ENCODE measurements around the gene IL1RAPL1.

- no peak for TF ChIP-seq TAF1 (IDR thresholded peaks at IDR 0.05; ENCODE audit: borderline replicate concordance, insufficient read depth, low read length)
- TF ChIP-seq REST (IDR thresholded peaks at IDR 0.05; ENCODE audit: insufficient read depth in 1 of 2, low read depth in 2 of 2, low read length in 2 of 2) = no peak
- no peak for TF ChIP-seq POLR2AphosphoS5 (IDR thresholded peaks at IDR 0.05; ENCODE audit: low read depth, low read length)
- no peak for TF ChIP-seq SIN3A (IDR thresholded peaks at IDR 0.05; ENCODE audit: borderline replicate concordance, insufficient read depth, low read length)
Observed at GRCh38 chrX:28880136-28880535, 292.9 kb downstream of the IL1RAPL1 start.

All from PFSK-1 (cell line).